Upper lobe of right lung (tissue), 1 donor: Measurements from ENCODE around the gene MLLT6. TPM values are rescaled to one million over a fixed set of nuclear protein-coding genes. Genes with fewer than 3 reads are reported as not detected.

Source experiments
- ATAC-seq: fragments of 200-7000 bp; cut with Tn5 transposase; one replicate; pipeline ENCODE4 v1.9.1; 2020; ENCODE audit warnings: mild to moderate bottlenecking, moderate library complexity
- DNase-seq: peaks from one replicate; pipeline ENCODE4 v3.0.0-alpha.2; 2020
- H3K27ac ChIP-seq: fragments of 200-600 bp; one replicate; pipeline ENCODE4 v1.8.0; 2022
- H3K27me3 ChIP-seq: fragments of 200-600 bp; one replicate; pipeline ENCODE4 v1.8.0; 2022; ENCODE audit warnings: mild to moderate bottlenecking
- H3K36me3 ChIP-seq: fragments of 200-600 bp; one replicate; pipeline ENCODE4 v1.8.0; 2022
- H3K4me1 ChIP-seq: fragments of 200-600 bp; one replicate; pipeline ENCODE4 v1.8.0; 2022
- H3K4me3 ChIP-seq: fragments of 200-600 bp; one replicate; pipeline ENCODE4 v1.8.0; 2022; ENCODE audit warnings: mild to moderate bottlenecking
- H3K9me3 ChIP-seq: fragments of 200-600 bp; one replicate; pipeline ENCODE4 v1.8.0; 2022
- intact Hi-C: fragments of 100-400 bp; cut with DNase I; formaldehyde crosslinking; loops from one replicate; pipeline ENCODE4 v1.11.0; 2022
- microRNA-seq: library from miRNA; unstranded; fragments of <30 nt; microRNA quantifications from one replicate; pipeline ENCODE4 v1.2.0, GENCODE V29; 2020; ENCODE audit warnings: borderline microRNAs expressed
- total RNA-seq: library from RNA; stranded (reverse); fragmentation: NEBNext Ultra II Directional; extraction: Animal tissue kit (Norgen Biotek cat#: 25700); gene quantifications from one replicate; pipeline ENCODE4 v1.2.1, GENCODE V29; 2021
- TF ChIP-seq, protein P1 (sequence below): fragments of 200-600 bp; IDR thresholded peaks from one replicate; pipeline ENCODE4 v1.8.0; 2022; ENCODE audit warnings: antibody characterized with exemption
- donor health status: DM: no; HTN: yes; CAD: no; lungs with severe emphysema.

MLLT6 gene
- total RNA-seq, 1 donor from 2014 or later: 133 TPM

GRCh38 chr17:38777641-38778250 is 72.7 kb downstream of the MLLT6 start:
- intact Hi-C loops: no loop called here
- no peaks in the 10 kb centered on the region for H3K27me3 ChIP-seq
- peaks cover 100% of the 10 kb centered on the region for H3K36me3 ChIP-seq
- no peak overlapping the region for H3K4me3 ChIP-seq
- H3K27ac ChIP-seq: no peak overlapping the region
- TF ChIP-seq, protein P1, sequence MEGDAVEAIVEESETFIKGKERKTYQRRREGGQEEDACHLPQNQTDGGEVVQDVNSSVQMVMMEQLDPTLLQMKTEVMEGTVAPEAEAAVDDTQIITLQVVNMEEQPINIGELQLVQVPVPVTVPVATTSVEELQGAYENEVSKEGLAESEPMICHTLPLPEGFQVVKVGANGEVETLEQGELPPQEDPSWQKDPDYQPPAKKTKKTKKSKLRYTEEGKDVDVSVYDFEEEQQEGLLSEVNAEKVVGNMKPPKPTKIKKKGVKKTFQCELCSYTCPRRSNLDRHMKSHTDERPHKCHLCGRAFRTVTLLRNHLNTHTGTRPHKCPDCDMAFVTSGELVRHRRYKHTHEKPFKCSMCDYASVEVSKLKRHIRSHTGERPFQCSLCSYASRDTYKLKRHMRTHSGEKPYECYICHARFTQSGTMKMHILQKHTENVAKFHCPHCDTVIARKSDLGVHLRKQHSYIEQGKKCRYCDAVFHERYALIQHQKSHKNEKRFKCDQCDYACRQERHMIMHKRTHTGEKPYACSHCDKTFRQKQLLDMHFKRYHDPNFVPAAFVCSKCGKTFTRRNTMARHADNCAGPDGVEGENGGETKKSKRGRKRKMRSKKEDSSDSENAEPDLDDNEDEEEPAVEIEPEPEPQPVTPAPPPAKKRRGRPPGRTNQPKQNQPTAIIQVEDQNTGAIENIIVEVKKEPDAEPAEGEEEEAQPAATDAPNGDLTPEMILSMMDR: no peak
- H3K4me1 ChIP-seq: no peaks in the 10 kb centered on the region
- no peaks in the 10 kb centered on the region for H3K9me3 ChIP-seq
- DNase-seq (no peak), ATAC-seq (no peak)

Small RNAs within 50 kb of the gene (microRNA-seq; reads per million reads assigned to microRNA genes)
- gene MIR4726: 0.50 reads per million
- not detected for gene MIR4734

Other genes starting within 250 kb of the MLLT6 start
- 2.1 TPM for gene SRCIN1, start 99.3 kb upstream of the MLLT6 start, total RNA-seq
- 2.1 TPM for gene EPOP, start 30.3 kb upstream of the MLLT6 start, total RNA-seq
- 29.7 TPM for gene CISD3, start 25.1 kb downstream of the MLLT6 start, total RNA-seq
- gene PCGF2, start 43.1 kb downstream of the MLLT6 start, total RNA-seq: 59.1 TPM
- 127 TPM for gene PSMB3, start 47.5 kb downstream of the MLLT6 start, total RNA-seq
- gene PIP4K2B, start 94.3 kb downstream of the MLLT6 start, total RNA-seq: 50.5 TPM
- 22.2 TPM for gene CWC25, start 120.0 kb downstream of the MLLT6 start, total RNA-seq
- 1,142 TPM for gene RPL23, start 148.4 kb downstream of the MLLT6 start, total RNA-seq
- 158 TPM for gene LASP1, start 164.8 kb downstream of the MLLT6 start, total RNA-seq